ENCODE results near the gene NR1H3.

Gene NR1H3

DNA sequence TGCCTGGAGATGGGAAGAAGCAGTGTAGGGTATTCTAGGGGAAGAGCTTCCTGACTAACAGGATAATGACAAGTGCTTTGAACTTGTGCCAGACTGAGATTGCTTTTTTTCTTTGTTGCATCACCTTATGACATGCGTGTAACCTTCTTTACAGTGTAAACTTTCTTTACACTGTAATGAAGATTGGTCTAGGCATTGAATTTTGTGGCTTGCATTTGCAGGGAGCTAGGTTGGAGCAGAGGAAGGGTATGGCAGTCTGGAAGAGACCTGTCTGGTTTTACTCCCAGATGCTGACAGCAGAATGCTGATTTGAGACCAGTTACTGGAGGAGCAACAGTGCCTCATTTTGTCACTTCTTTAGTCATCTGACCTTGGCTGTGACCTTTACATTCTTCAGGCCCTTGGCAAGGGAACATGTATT lies 37.4 kb upstream of the NR1H3 start:
- Histone ChIP-seq H3K9me2 (replicated peaks; ENCODE audit: insufficient read depth, low read length) (no peaks in the 10 kb centered on the region), H3K36me3 (ENCODE audit: low read length) (peaks cover 9% of the 10 kb centered on the region), H3K79me2 (ENCODE audit: insufficient read depth, low read length) (peaks cover 28% of the 10 kb centered on the region), H3K9me3 (ENCODE audit: insufficient read depth, low read length) (no peaks in the 10 kb centered on the region), H3K9ac (ENCODE audit: low read length) (no peak overlapping the region), H3K4me3 (ENCODE audit: insufficient read depth, low read length, poor library complexity, severe bottlenecking) (no peak overlapping the region), H3K27me3 (ENCODE audit: low read length) (no peaks in the 10 kb centered on the region), H4K20me1 (ENCODE audit: low read depth, low read length) (no peaks in the 10 kb centered on the region), H3F3A (ENCODE audit: insufficient read depth) (peaks cover 30% of the 10 kb centered on the region), H3K4me2 (ENCODE audit: low read depth, low read length, poor library complexity, severe bottlenecking) (no peak overlapping the region), H2AFZ (ENCODE audit: low read depth, low read length, severe bottlenecking) (no peak overlapping the region), H3K27ac (ENCODE audit: low read depth, low read length) (peak overlapping the region; percentile 1; the same call in 1 of the 2 replicates)
- TF ChIP-seq EZH2phosphoT487 (conservative IDR thresholded peaks at IDR 0.05; ENCODE audit: low read length): no peak
- TF ChIP-seq, protein P1, sequence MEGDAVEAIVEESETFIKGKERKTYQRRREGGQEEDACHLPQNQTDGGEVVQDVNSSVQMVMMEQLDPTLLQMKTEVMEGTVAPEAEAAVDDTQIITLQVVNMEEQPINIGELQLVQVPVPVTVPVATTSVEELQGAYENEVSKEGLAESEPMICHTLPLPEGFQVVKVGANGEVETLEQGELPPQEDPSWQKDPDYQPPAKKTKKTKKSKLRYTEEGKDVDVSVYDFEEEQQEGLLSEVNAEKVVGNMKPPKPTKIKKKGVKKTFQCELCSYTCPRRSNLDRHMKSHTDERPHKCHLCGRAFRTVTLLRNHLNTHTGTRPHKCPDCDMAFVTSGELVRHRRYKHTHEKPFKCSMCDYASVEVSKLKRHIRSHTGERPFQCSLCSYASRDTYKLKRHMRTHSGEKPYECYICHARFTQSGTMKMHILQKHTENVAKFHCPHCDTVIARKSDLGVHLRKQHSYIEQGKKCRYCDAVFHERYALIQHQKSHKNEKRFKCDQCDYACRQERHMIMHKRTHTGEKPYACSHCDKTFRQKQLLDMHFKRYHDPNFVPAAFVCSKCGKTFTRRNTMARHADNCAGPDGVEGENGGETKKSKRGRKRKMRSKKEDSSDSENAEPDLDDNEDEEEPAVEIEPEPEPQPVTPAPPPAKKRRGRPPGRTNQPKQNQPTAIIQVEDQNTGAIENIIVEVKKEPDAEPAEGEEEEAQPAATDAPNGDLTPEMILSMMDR (IDR thresholded peaks at IDR 0.05; ENCODE audit: insufficient read depth, low read length, poor library complexity, severe bottlenecking): no peak

- Histone ChIP-seq H3K79me2 (ENCODE audit: insufficient read depth, low read length) (peaks cover 14% of the 10 kb centered on the region; the same call in 1 of the 2 replicates), H3K9ac (ENCODE audit: low read length) (no peak overlapping the region), H3K9me2 (replicated peaks; ENCODE audit: insufficient read depth, low read length) (no peaks in the 10 kb centered on the region), H3K4me3 (ENCODE audit: insufficient read depth, low read length, poor library complexity, severe bottlenecking) (no peak overlapping the region), H3K36me3 (ENCODE audit: low read length) (peaks cover 9% of the 10 kb centered on the region), H3K27ac (ENCODE audit: low read depth, low read length) (no peak overlapping the region), H3K9me3 (ENCODE audit: insufficient read depth, low read length) (no peaks in the 10 kb centered on the region), H4K20me1 (ENCODE audit: low read depth, low read length) (no peaks in the 10 kb centered on the region), H3K27me3 (ENCODE audit: low read length) (no peaks in the 10 kb centered on the region), H3K4me2 (ENCODE audit: low read depth, low read length, poor library complexity, severe bottlenecking) (no peak overlapping the region), H3F3A (ENCODE audit: insufficient read depth) (peaks cover 16% of the 10 kb centered on the region), H2AFZ (ENCODE audit: low read depth, low read length, severe bottlenecking) (no peak overlapping the region)
- TF ChIP-seq, protein P1 (IDR thresholded peaks at IDR 0.05; ENCODE audit: insufficient read depth, low read length, poor library complexity, severe bottlenecking): no peak
- TF ChIP-seq EZH2phosphoT487 (conservative IDR thresholded peaks at IDR 0.05; ENCODE audit: low read length): no peak
These were observed 35.1 kb upstream of the NR1H3 start for GRCh38 chr11:47222696-47223095.

GRCh38 chr11:47225552-47226400 lies 32.0 kb upstream of the NR1H3 start:
- Histone ChIP-seq H3K27ac (ENCODE audit: low read depth, low read length) (no peak overlapping the region), H3K27me3 (ENCODE audit: low read length) (no peaks in the 10 kb centered on the region), H3K4me3 (ENCODE audit: insufficient read depth, low read length, poor library complexity, severe bottlenecking) (no peak overlapping the region)

More at GRCh38 chr11:47225552-47226400, 32.0 kb upstream of the NR1H3 start:
- Histone ChIP-seq H4K20me1 (ENCODE audit: low read depth, low read length) (no peaks in the 10 kb centered on the region), H3K79me2 (ENCODE audit: insufficient read depth, low read length) (no peaks in the 10 kb centered on the region), H3K9ac (ENCODE audit: low read length) (no peak overlapping the region), H3K9me3 (ENCODE audit: insufficient read depth, low read length) (no peaks in the 10 kb centered on the region), H3F3A (ENCODE audit: insufficient read depth) (0 out of 2 replicates have a peak, but pooled peaks cover 7% of the 10 kb centered on the region), H3K9me2 (replicated peaks; ENCODE audit: insufficient read depth, low read length) (no peaks in the 10 kb centered on the region), H2AFZ (ENCODE audit: low read depth, low read length, severe bottlenecking) (no peak overlapping the region), H3K36me3 (ENCODE audit: low read length) (peaks cover 3% of the 10 kb centered on the region; the same call in 1 of the 2 replicates), H3K4me2 (ENCODE audit: low read depth, low read length, poor library complexity, severe bottlenecking) (no peak overlapping the region)
- no peak for TF ChIP-seq EZH2phosphoT487 (conservative IDR thresholded peaks at IDR 0.05; ENCODE audit: low read length)
- TF ChIP-seq, protein P1 (IDR thresholded peaks at IDR 0.05; ENCODE audit: insufficient read depth, low read length, poor library complexity, severe bottlenecking): no peak

Data from SU-DHL-6 (cell line).